Measurements from ENCODE around the gene GPX4.

GPX4 gene

GRCh38 chr19:1082165-1082927, 21.4 kb upstream of the GPX4 start:
- Histone ChIP-seq H3K27ac (peak overlapping the region in 14 of 21 experiments; percentile 2 to 73 (median 46)), H3K4me3 (peak overlapping the region in 4 of 7 experiments; percentile 12 to 30 (median 20))

- peak overlapping the region in 4 of 7 experiments; percentile 12 to 30 (median 20) for H3K4me3 ChIP-seq
Measured at GRCh38 chr19:1082928-1083816, 20.6 kb upstream of the GPX4 start.

GRCh38 chr19:1084024-1084868, 19.5 kb upstream of the GPX4 start:
- no peak overlapping the region for H3K4me3 ChIP-seq
- peak overlapping the region in 2 of 21 experiments; percentile 12 to 45 for H3K27ac ChIP-seq

More at GRCh38 chr19:1082928-1083816, 20.6 kb upstream of the GPX4 start:
- peak overlapping the region in 10 of 21 experiments; percentile 2 to 71 (median 36) for H3K27ac ChIP-seq

GRCh38 chr19:1085053-1085658, 18.6 kb upstream of the GPX4 start:
- Histone ChIP-seq H3K4me3 (no peak overlapping the region), H3K27ac (peak overlapping the region in 2 of 21 experiments; percentile 12 to 36)

- peak overlapping the region in 7 of 21 experiments; percentile 12 to 91 (median 36) for H3K27ac ChIP-seq
Measured at GRCh38 chr19:1085676-1086442, 17.9 kb upstream of the GPX4 start.

GRCh38 chr19:1086613-1087012, 17.2 kb upstream of the GPX4 start:
- Histone ChIP-seq H3K27ac (peak overlapping the region in 13 of 21 experiments; percentile 27 to 91 (median 73)), H3K4me3 (no peak overlapping the region)

More at GRCh38 chr19:1085676-1086442, 17.9 kb upstream of the GPX4 start:
- H3K4me3 ChIP-seq: no peak overlapping the region

GRCh38 chr19:1087813-1088415, 15.9 kb upstream of the GPX4 start:
- Histone ChIP-seq H3K27ac (peak overlapping the region in 20 of 21 experiments; percentile 27 to 91 (median 78)), H3K4me3 (no peak overlapping the region)

- no peak overlapping the region for H3K4me3 ChIP-seq
- peak overlapping the region in 20 of 21 experiments; percentile 27 to 91 (median 78) for H3K27ac ChIP-seq
Measured at GRCh38 chr19:1088416-1089010, 15.3 kb upstream of the GPX4 start.

- Histone ChIP-seq H3K4me3 (no peak overlapping the region), H3K27ac (peak overlapping the region in 18 of 21 experiments; percentile 13 to 91 (median 78))
Measured at GRCh38 chr19:1089126-1089771, 14.5 kb upstream of the GPX4 start.

GRCh38 chr19:1089891-1090290, 13.9 kb upstream of the GPX4 start:
- H3K4me3 ChIP-seq: no peak overlapping the region
- H3K27ac ChIP-seq: peak overlapping the region in 9 of 21 experiments; percentile 31 to 81 (median 61)

- no peak overlapping the region for H3K27ac ChIP-seq
- H3K4me3 ChIP-seq: no peak overlapping the region
Measured at GRCh38 chr19:1090731-1091543, 12.9 kb upstream of the GPX4 start.

GRCh38 chr19:1091544-1092175, 12.1 kb upstream of the GPX4 start:
- H3K27ac ChIP-seq: no peak overlapping the region
- H3K4me3 ChIP-seq: no peak overlapping the region

- Histone ChIP-seq H3K4me3 (peak overlapping the region in 2 of 7 experiments; percentile 88 to 92), H3K27ac (peak overlapping the region in 5 of 21 experiments; percentile 8 to 95 (median 92))
Measured at GRCh38 chr19:1093330-1093729, 10.5 kb upstream of the GPX4 start.

GRCh38 chr19:1093811-1094553, 9.8 kb upstream of the GPX4 start:
- Histone ChIP-seq H3K27ac (peak overlapping the region in 19 of 21 experiments; percentile 8 to 96 (median 91)), H3K4me3 (peak overlapping the region; percentile 88 to 99 (median 93))

GRCh38 chr19:1094655-1094977, 9.2 kb upstream of the GPX4 start:
- H3K4me3 ChIP-seq: peak overlapping the region; percentile 88 to 99 (median 93)
- H3K27ac ChIP-seq: peak overlapping the region; percentile 52 to 96 (median 91)

All from skin epidermis (tissue), 12 donors.